Mesendoderm (in vitro differentiated cells): ENCODE measurements around the gene LRRC28.

Experiments used
- DNase-seq: peaks from one replicate; pipeline ENCODE4 v3.0.0; 2013
- H2AK5ac ChIP-seq: 2 replicates; pipeline ENCODE4 v1.6.1; 2013; ENCODE audit warnings: low read length, inconsistent platforms
- H2BK120ac ChIP-seq: 2 replicates; pipeline ENCODE4 v1.6.1; 2013; ENCODE audit warnings: low read depth, mild to moderate bottlenecking, low read length, moderate library complexity, mixed read lengths
- H2BK15ac ChIP-seq: replicated peaks from 2 replicates; pipeline ENCODE4 v1.6.1; 2013; ENCODE audit warnings: low read depth, mild to moderate bottlenecking, moderate library complexity
- H2BK5ac ChIP-seq: 2 replicates; pipeline ENCODE4 v1.6.1; 2013; ENCODE audit warnings: low read length, inconsistent platforms
- H3K18ac ChIP-seq: 2 replicates; pipeline ENCODE4 v1.6.1; 2013; ENCODE audit warnings: mild to moderate bottlenecking, low read length, mixed read lengths
- H3K23ac ChIP-seq: one replicate; pipeline ENCODE4 v1.6.1; 2013; ENCODE audit warnings: low read length
- H3K27ac ChIP-seq: 2 replicates; pipeline ENCODE4 v1.5.1; 2013; ENCODE audit warnings: low read depth, mild to moderate bottlenecking, inconsistent platforms, low read length, moderate library complexity
- H3K27me3 ChIP-seq: 2 replicates; pipeline ENCODE4 v1.6.1; 2013; ENCODE audit warnings: low read length, control low read depth, mild to moderate bottlenecking, inconsistent platforms; ENCODE audit not compliant: insufficient read depth, poor library complexity
- H3K36me3 ChIP-seq: 2 replicates; pipeline ENCODE4 v1.6.1; 2013; ENCODE audit warnings: low read length, inconsistent platforms; ENCODE audit not compliant: control insufficient read depth, insufficient read depth
- H3K4ac ChIP-seq: one replicate; pipeline ENCODE4 v1.6.1; 2013; ENCODE audit warnings: low read depth, mild to moderate bottlenecking, low read length, moderate library complexity
- H3K4me1 ChIP-seq: 2 replicates; pipeline ENCODE4 v1.6.1; 2013; ENCODE audit warnings: low read depth, low read length, inconsistent platforms; ENCODE audit not compliant: control insufficient read depth
- H3K4me2 ChIP-seq: 2 replicates; pipeline ENCODE4 v1.6.1; 2013; ENCODE audit warnings: low read length
- H3K4me3 ChIP-seq: 2 replicates; pipeline ENCODE4 v1.5.1; 2013; ENCODE audit warnings: mild to moderate bottlenecking, low read length
- H3K56ac ChIP-seq: one replicate; pipeline ENCODE4 v1.6.1; 2013; ENCODE audit warnings: low read length
- H3K79me1 ChIP-seq: 2 replicates; pipeline ENCODE4 v1.6.1; 2013; ENCODE audit warnings: low read length, inconsistent platforms
- H3K79me2 ChIP-seq: 2 replicates; pipeline ENCODE4 v1.6.1; 2013; ENCODE audit warnings: mild to moderate bottlenecking, low read length; ENCODE audit not compliant: control insufficient read depth, insufficient read depth
- H3K9ac ChIP-seq: 2 replicates; pipeline ENCODE4 v1.6.1; 2013; ENCODE audit warnings: low read length, inconsistent platforms
- H4K5ac ChIP-seq: one replicate; pipeline ENCODE4 v1.6.1; 2013; ENCODE audit warnings: low read length
- H4K8ac ChIP-seq: one replicate; pipeline ENCODE4 v1.6.1; 2013; ENCODE audit warnings: low read depth, mild to moderate bottlenecking, control low read depth, low read length, moderate library complexity
- WGBS: extraction: QIAGEN DNeasy Blood & Tissue Kit; methylation state at CpG from one replicate; pipeline ENCODE4 v1.1.7; 2013; ENCODE audit warnings: low lambda C conversion rate, missing lambda C conversion rate; ENCODE audit not compliant: insufficient coverage; ENCODE audit errors: extremely low coverage; 5-methylcytosine and 5-hydroxymethylcytosine counted together

Gene LRRC28

DNA sequence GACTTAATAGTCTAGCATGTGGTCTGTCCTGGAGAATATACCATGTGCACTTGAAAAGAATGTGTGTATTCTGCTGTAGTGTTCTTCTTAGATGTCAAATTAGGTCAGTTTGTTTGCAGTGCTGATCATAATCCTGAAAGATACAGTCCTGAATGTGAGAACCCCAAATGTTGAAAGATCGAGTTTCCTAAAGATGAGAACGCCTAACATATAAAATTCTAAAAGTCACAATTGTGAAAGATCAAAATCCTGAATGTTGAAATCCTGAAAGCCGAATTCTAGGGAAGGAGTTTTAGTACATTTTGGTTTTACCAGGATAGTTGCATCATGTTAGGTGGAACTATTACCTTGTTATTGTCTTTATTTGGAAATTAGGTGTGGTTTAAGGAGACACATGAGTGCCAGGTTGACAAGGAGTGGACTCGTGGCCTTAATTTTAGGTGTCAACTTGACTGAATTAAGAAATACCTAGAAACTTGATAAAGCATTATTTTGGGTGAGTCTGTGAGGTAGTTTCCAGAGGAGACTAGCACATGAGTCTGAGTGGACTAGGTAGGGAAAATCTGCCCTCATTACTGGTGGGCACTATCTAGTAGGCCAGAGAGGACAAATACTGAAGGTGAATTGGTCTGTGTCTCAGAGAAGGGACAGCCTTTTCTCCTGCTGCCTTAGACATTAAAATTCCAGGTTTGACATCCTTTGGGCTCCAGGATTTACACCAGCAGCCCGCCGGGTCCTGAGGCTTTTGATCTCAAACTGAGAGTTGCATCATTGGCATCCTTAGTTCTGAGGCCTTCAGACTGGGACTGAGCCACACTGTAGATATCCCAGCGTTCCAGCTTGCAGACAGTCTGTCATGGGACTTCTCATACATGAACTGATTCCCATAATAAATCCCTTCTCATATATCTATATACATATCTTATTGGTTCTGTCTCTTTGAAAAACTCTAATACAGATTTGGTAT is 77.1 kb downstream of the LRRC28 start:
- Histone ChIP-seq H3K27ac (no peak overlapping the region), H3K79me1 (no peaks in the 10 kb centered on the region), H3K23ac (no peak overlapping the region), H2BK15ac (no peak overlapping the region), H2BK120ac (no peak overlapping the region), H3K4me3 (no peak overlapping the region), H3K4me1 (no peaks in the 10 kb centered on the region), H3K27me3 (no peaks in the 10 kb centered on the region), H3K4me2 (no peak overlapping the region), H3K18ac (no peak overlapping the region), H3K56ac (no peak overlapping the region), H3K4ac (no peak overlapping the region), H4K5ac (no peak overlapping the region), H3K79me2 (no peaks in the 10 kb centered on the region), H3K9ac (no peak overlapping the region), H2AK5ac (no peak overlapping the region), H2BK5ac (no peak overlapping the region), H3K36me3 (no peaks in the 10 kb centered on the region), H4K8ac (no peak overlapping the region)
- WGBS = no CpG with 5 or more reads among the region's 7 CpGs
- peak; percentile 33 for DNase-seq

DNA sequence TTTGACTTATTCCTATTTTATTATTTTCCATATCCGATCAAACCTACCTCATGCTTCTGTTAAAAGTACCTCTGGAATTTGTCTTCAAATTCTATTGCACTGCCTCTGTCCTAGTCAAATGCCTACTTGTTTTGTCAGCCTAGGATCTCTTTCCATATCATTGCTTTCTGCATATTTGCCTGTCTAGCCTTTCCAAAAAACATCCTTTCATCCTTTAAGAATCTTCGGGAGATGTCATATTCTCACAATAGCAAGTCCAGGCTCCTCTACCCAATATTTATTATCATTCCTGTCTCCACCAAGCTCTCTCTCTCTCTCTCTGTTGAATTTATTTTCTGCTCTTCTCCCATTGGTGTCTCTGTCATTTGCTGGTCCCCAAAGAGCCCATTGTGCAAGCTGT is 80.1 kb downstream of the LRRC28 start:
- no CpG with 5 or more reads among the region's 2 CpGs for WGBS
- Histone ChIP-seq H3K23ac (no peak overlapping the region), H3K27ac (no peak overlapping the region)

DNA sequence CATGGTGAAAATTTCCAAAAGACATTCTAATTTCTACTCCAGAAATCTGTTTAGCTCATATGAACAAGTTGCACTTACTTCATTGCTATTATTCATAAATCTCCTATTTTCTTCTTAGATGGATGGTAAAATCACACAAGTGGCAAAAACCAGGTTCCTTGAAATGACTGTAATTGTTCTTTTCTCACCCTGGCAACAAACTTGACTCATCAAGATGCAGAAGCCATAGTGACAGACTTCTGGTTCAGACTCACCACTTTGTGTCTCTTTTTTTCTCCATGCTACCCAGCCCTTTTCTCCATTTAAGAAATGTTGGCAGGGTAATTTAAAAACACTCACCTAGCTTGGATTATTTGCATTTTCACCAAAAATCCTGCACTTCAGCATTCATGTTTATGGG is 82.1 kb downstream of the LRRC28 start:
- Histone ChIP-seq H2AK5ac (no peak overlapping the region), H3K79me2 (no peaks in the 10 kb centered on the region), H3K9ac (no peak overlapping the region), H3K23ac (no peak overlapping the region), H2BK120ac (no peak overlapping the region), H3K4me3 (no peak overlapping the region), H3K4me2 (no peak overlapping the region), H3K27me3 (no peaks in the 10 kb centered on the region), H4K5ac (no peak overlapping the region), H3K4ac (no peak overlapping the region), H3K27ac (no peak overlapping the region), H2BK5ac (no peak overlapping the region), H3K18ac (no peak overlapping the region), H3K56ac (no peak overlapping the region), H3K4me1 (no peaks in the 10 kb centered on the region), H2BK15ac (no peak overlapping the region), H4K8ac (no peak overlapping the region), H3K36me3 (no peaks in the 10 kb centered on the region), H3K79me1 (no peaks in the 10 kb centered on the region)
- no peak for DNase-seq

More for the DNA sequence above, 80.1 kb downstream of the LRRC28 start:
- no peak overlapping the region for H2BK5ac ChIP-seq
- H3K4me2 ChIP-seq = no peak overlapping the region
- H2AK5ac ChIP-seq = no peak overlapping the region
- H3K4me1 ChIP-seq = no peaks in the 10 kb centered on the region
- DNase-seq = no peak
- H2BK15ac ChIP-seq = no peak overlapping the region
- H3K36me3 ChIP-seq = no peaks in the 10 kb centered on the region
- H3K56ac ChIP-seq = no peak overlapping the region
- H3K79me1 ChIP-seq = no peaks in the 10 kb centered on the region
- H3K4ac ChIP-seq = no peak overlapping the region
- no peak overlapping the region for H3K9ac ChIP-seq
- H2BK120ac ChIP-seq = no peak overlapping the region
- H4K8ac ChIP-seq = no peak overlapping the region
- no peak overlapping the region for H4K5ac ChIP-seq
- H3K79me2 ChIP-seq = no peaks in the 10 kb centered on the region
- no peaks in the 10 kb centered on the region for H3K27me3 ChIP-seq
- H3K18ac ChIP-seq = no peak overlapping the region
- no peak overlapping the region for H3K4me3 ChIP-seq

DNA sequence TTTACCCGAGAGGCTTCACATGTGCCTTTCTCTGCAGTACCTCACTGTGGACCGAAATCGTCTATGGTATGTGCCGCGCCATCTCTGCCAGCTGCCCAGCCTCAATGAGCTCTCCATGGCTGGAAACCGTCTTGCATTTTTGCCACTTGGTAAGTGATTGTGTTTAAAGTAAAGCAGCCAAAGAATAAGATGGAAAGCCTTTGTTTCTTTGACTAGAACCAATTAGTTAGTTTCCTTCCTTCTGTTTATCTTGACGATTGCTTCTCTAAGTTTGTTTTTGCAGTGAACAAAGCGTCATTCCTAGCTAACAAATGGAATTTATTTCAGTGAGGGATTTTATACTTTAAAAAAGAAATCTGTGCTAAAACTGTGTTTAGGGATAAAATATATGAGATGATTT is 82.7 kb downstream of the LRRC28 start:
- Histone ChIP-seq H3K36me3 (no peaks in the 10 kb centered on the region), H3K56ac (no peak overlapping the region), H3K4me1 (no peaks in the 10 kb centered on the region), H3K18ac (no peak overlapping the region), H2BK5ac (no peak overlapping the region), H3K79me1 (no peaks in the 10 kb centered on the region), H3K27ac (no peak overlapping the region), H4K8ac (no peak overlapping the region), H3K4me2 (no peak overlapping the region), H3K9ac (no peak overlapping the region), H3K23ac (no peak overlapping the region), H3K4me3 (no peak overlapping the region), H2BK120ac (no peak overlapping the region), H3K79me2 (no peaks in the 10 kb centered on the region), H3K27me3 (no peaks in the 10 kb centered on the region), H2AK5ac (no peak overlapping the region), H2BK15ac (no peak overlapping the region), H4K5ac (no peak overlapping the region), H3K4ac (no peak overlapping the region)
- no CpG with 5 or more reads among the region's 8 CpGs for WGBS
- DNase-seq = no peak

DNA sequence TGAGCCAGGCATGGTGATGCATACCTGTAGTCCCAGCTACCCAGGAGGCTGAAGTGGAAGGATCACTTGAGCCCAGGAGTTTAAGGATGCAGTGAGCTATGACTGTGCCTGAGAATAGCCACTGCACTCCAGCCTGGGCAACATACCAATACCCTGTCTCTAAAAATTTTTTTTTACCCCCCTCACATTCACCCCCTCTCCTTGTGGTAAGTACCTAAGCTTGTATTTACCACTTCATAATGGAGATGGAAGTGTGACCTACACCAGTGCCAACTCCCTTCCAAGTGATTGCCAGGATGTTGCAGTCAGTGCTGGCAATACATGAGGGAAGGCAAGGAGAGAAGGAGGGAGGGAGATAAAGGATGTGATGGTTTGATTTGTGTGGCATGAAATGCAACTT is 84.2 kb downstream of the LRRC28 start:
- H2BK120ac ChIP-seq = no peak overlapping the region
- no peak overlapping the region for H4K5ac ChIP-seq
- no peak overlapping the region for H3K27ac ChIP-seq
- no peak overlapping the region for H3K18ac ChIP-seq
- H2BK5ac ChIP-seq = no peak overlapping the region
- no peak overlapping the region for H3K56ac ChIP-seq
- no peaks in the 10 kb centered on the region for H3K79me1 ChIP-seq
- H3K4ac ChIP-seq = no peak overlapping the region
- H2BK15ac ChIP-seq = no peak overlapping the region
- H3K27me3 ChIP-seq = no peaks in the 10 kb centered on the region
- H3K4me3 ChIP-seq = no peak overlapping the region
- no peak overlapping the region for H3K23ac ChIP-seq
- no peaks in the 10 kb centered on the region for H3K4me1 ChIP-seq
- H4K8ac ChIP-seq = no peak overlapping the region
- no peaks in the 10 kb centered on the region for H3K79me2 ChIP-seq
- H3K4me2 ChIP-seq = no peak overlapping the region
- H3K9ac ChIP-seq = no peak overlapping the region
- H2AK5ac ChIP-seq = no peak overlapping the region
- no peaks in the 10 kb centered on the region for H3K36me3 ChIP-seq
- no peak for DNase-seq

DNA sequence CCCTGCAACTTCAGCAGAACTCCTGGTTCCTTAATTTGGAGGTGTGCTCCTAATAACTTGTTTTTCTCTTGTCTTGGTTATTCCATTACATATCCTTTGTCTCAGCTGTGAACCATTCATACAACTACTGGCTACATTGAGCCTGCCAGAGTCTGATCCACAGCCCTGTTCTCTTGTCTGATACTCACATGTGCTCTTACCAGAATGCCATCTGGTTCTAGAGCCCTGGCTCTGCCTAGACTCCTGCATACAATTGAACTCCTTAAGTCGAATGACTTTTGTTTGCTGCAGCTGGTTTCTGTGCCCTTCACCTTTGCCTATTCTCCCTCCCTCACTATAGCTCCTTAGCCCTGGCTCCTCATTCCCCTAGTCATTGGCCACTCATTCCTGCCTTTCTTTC is 85.5 kb downstream of the LRRC28 start:
- H2BK120ac ChIP-seq = no peak overlapping the region
- H3K79me1 ChIP-seq = no peaks in the 10 kb centered on the region
- no peak overlapping the region for H3K4ac ChIP-seq
- no peak overlapping the region for H3K56ac ChIP-seq
- no peaks in the 10 kb centered on the region for H3K79me2 ChIP-seq
- no peak overlapping the region for H4K5ac ChIP-seq
- no peak overlapping the region for H3K23ac ChIP-seq
- H3K4me1 ChIP-seq = no peaks in the 10 kb centered on the region
- no peaks in the 10 kb centered on the region for H3K27me3 ChIP-seq
- H2BK5ac ChIP-seq = no peak overlapping the region
- no peak overlapping the region for H3K27ac ChIP-seq
- no peak overlapping the region for H3K18ac ChIP-seq
- H3K4me2 ChIP-seq = no peak overlapping the region
- no CpG with 5 or more reads among the region's 1 CpG for WGBS
- no peak overlapping the region for H3K9ac ChIP-seq
- H2AK5ac ChIP-seq = no peak overlapping the region
- H4K8ac ChIP-seq = no peak overlapping the region
- DNase-seq = no peak
- H3K4me3 ChIP-seq = no peak overlapping the region
- H2BK15ac ChIP-seq = no peak overlapping the region
- H3K36me3 ChIP-seq = no peaks in the 10 kb centered on the region
